HG02798 (cell line): Measurements from ENCODE around the gene SEMA3F.
"Not testable (repeated sequence)": the region's sequence is repeated elsewhere in the genome, so short reads cannot be mapped to it uniquely, and the experiment has no call there.

Experiments
- ATAC-seq: cut with Tn5 transposase; IDR thresholded peaks from one replicate; pipeline ENCODE4 v1.9.1; 2021; ENCODE audit warnings: mild to moderate bottlenecking; ENCODE audit not compliant: unreplicated experiment, poor library complexity

Gene SEMA3F

DNA sequence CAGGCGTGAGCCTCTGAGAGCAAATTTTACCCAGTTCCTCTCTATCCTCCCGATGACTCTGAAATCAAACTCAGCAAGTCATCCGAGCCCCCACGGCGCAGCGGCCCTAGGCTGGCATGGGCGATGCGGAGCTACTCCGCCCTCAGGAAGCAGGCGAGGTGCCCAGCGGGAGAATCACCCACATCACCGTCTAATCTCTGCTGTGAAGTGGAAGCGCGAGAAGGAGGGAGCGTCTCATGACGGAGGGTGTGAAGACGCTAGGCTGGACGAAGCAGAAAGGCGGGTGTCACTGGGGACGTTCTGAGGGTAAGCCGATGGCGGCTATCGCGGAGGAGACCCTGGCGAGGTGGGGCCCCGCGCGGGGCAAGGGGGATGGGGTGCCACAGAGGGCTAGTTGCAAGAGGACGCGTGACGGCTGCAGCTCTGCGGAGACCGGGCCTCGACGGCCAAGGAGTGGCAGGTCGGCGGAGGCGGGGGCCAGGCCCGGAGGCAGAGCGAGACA is 71.8 kb downstream of the SEMA3F start:
- ATAC-seq, result no peak

DNA sequence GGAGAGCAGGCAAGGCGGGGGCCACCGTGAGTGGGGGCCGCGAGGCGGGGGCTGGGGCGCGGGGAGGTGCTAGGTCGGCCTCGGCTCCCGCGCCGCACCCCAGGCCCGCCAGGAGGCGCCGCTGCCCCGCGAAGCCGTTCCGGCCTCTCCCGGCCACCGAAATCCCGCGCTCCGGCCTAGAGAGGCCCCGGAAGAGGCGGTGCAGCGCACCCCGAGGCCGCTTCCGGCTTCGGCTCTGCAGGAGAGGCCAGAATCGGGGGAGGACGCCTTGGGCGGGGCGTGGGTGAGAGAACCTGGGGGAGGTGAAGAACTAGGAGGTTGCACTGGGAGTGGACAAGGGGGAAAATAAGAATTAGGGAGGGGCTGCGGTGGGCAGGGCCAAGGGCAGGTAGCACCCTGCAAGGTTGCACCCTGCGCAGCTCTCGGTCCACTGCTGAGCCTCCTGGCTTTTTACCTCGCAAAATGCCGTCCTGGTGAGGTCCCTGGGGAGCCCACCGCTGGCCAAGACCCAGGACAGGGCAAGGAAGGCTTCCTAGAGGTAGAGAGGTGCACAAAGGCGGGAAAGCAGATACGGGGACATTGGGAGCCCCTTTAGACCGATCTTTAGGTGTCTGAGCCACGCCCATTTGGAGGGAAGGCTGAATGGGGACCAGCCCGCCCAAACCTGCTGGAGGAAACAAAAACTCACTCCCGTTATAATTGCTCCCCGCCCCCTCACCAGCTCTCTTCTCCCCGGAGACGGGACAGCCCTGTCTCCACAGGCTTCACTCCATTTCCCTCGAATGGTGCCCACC is 72.5 kb downstream of the SEMA3F start:
- peak; percentile 92 for ATAC-seq

DNA sequence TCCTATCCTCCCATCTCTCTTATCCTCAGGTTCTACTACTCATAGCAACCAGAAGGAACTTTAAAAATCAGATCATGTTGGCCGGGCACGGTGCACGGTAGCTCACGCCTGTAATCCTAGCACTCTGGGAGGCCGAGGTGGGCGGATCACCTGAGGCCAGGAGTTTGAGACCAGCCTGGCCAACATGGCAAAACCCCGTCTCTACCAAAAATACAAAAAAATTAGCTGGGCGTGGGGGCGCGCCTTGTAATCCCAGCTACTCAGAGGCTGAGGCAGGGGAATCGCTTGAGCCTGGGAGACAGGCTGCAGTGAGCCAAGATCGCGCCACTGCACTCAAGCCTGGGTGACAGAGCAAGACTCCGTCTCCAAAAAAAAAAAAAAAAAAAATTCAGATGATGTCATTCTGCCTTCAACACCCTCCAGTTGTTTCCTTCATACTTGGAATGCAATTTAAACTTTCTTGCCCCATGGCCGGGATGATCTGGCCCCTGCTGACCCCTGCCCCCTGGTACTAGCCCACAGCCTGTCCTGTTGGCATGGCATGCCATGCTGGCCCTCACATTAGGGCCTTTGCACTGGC is 73.2 kb downstream of the SEMA3F start:
- ATAC-seq, result not testable (repeated sequence)

DNA sequence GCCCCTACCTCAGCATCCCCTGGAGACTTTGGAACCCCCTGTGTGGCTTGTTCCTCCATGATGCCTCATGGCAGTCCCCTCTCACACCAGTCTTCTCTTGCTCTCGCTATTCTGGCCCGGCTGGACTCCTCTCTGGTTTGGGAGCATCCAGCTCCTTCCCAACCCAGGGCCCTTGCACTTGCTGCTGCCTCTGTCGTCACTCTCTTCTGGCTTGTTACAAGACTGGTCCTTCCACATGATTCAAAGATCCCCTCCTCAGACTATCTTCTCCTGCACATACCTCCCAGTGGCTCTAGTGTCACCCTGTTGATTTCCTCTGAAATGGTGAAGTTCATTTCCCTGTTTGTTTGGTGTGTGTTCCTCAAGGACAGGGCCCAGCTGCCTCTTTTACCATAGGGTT is 74.4 kb downstream of the SEMA3F start:
- no peak for ATAC-seq

DNA sequence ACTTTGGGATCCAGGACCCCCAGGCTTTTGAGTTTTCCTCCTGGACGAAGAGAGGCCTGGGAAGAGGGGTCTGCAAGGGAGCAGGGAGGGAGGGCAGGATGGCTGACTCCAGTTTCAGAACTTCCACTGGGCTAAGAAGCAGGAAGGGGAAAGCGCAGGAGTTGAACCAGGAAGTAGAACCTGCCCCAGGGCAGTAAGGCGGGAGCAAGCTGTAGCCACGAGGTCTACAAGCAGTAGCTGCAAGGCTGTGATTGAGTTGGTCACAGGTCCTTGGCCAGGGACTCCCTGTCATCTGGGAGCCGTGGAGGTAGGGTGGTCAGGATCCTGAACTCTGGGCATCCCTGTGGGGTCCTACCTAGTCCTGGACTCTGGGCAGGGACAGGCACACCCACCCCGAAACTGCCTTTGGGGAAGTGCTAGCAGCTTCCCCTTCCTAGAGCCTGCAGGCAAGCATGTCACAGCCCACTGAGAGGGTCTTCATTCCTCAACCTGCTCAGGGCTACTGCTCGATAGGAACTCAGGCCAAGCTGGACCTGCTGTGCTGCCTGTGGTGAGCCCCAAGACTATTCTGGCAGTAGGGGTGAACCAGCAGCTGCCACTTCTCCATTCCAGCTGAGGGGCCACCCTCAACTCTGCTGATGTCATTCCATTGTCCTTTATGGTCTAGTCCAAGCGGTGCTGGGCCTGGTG is 75.1 kb downstream of the SEMA3F start:
- no peak for ATAC-seq

DNA sequence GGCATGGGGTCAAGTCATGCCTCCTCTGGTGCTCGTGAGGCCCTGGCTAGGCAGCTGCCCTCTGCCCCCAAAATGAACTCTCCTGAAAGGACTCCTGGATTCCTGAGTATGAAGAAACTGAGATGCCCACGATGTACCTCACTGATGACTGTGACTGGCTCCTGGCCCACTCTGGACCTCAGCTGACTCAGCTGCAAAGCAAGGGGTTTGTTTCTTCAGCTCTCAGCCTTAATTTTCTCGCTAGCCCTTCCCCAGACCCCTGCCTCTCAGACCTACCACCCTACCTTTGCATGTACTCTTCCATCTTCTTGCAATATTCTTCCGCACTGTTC is 75.6 kb downstream of the SEMA3F start:
- ATAC-seq, result no peak

DNA sequence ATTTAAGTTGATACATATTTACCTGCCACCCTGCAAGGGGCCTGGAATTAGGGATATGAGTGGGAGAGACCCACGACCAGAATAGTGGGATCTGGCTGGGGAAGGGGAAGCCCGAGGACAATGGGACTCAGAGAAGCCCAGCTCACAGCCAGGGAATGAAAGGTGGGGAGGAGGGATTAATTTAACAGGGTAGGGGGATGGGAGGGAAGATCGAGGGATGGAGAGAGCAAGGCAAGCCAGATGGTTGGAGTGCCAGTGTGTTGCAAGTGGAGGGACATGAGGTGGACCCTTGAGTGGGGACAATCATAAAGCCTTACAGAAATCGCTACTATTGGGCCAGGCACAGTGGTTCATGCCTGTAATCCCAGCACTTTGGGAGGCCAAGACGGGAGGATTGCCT is 76.5 kb downstream of the SEMA3F start:
- no peak for ATAC-seq

DNA sequence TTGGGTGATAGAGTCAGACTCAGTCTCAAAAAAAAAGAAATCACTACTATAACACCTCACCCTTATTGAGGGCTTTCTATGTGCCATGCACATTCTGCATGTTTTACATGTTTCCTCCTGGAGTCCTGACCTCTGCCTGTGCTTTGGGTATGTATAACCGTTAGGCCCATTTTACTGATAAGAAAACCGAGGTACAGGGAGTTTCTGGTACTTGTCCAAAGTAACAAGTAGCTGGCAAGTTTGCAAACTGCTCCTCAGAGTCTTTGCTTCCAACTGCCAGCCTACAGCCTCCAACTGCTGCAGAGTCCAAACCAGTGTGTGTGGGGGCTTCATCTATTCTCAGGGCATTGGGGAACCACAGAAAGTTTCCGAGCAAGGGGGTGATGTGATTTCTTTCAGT is 77.2 kb downstream of the SEMA3F start:
- ATAC-seq, result no peak

DNA sequence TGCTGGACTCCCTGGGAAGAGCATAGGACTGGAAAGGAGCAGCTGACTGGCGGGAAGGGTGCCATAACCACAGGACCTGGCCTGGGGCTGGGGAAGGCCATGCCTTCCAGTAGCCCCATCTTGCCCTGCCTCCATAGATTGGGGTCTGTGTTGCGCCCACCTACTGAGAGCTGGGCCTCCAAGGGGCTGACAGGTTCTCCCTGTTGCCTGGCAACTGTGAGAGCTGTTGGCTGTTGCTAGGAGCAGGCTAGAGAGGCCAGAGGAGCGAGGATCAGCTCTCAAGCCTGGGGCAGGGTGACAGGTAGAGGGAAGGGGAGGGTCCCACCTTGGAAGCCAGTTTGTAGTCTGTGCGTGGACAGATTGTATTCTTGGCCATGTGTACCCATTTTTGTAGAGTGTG is 78.1 kb downstream of the SEMA3F start:
- no peak for ATAC-seq

DNA sequence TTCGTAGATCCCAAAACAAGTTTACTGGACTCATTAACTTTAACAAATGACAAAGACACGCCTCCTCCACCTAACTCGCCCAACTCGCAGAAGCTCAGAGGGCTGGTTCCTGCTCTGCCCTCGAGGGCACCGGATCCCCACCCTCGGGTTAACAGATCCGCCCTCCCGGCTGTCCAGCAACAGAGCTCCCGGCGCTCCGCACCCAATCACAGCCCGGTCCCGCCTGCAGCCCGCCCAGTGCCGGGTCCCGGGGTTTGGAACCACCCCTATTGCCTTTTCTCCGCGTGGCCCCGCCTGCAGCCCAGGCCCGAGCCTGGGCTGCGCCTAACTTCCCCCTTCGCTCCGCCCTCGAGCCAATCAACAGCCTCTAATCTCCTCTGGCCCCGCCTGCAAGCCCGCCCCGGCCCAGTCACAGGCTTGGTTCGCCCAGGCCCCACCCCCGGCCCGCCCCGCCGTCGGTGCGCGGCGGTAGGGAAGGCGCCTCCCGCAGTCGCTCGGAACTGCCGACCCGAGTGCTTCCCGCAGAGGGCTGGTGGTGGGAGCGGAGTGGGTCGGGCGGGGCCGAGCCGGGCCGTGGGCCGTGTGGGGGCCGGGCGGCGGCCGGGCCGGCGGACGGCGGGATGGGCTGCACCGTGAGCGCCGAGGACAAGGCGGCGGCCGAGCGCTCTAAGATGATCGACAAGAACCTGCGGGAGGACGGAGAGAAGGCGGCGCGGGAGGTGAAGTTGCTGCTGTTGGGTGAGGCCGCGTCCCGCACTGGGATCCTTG is 80.8 kb downstream of the SEMA3F start, which contains the start of gene GNAI2:
Gene GNAI2 (plus strand): TSS at position 489 of the 768 bp plus-strand sequence. CDS start 132 bp downstream, at position 621.
- ATAC-seq, result peak; percentile 94

DNA sequence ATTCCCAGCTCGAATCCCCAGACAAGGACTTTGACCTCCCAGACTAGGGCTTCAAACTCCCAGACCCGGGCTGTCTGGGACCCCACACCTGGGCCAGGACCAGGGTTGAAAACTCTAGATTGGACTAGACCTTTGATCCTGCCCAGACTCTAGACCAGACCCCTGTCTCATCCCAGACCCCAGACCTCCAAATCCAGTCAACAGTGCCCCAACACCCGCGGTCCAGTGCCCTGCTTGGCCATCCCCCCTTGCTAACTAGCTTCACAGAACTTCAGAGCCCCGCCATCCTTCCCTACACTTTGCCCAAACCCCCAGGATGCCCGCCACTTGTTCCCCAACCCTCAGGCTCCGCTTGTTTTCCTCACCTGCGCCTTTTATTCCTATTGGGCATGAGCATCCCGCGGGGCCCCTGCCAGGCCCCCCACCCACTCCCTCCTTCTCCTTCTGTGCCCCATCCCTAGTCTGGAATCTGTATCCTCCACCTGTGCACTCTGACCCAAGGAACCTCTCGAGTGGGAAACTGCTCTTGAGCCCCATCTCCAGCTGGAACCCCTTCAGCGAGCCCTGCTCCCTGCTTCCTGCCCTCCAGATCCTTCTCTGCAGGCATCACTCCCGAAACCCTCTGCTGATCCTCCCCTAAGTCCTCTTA is 81.5 kb downstream of the SEMA3F start:
- ATAC-seq, result no peak

DNA sequence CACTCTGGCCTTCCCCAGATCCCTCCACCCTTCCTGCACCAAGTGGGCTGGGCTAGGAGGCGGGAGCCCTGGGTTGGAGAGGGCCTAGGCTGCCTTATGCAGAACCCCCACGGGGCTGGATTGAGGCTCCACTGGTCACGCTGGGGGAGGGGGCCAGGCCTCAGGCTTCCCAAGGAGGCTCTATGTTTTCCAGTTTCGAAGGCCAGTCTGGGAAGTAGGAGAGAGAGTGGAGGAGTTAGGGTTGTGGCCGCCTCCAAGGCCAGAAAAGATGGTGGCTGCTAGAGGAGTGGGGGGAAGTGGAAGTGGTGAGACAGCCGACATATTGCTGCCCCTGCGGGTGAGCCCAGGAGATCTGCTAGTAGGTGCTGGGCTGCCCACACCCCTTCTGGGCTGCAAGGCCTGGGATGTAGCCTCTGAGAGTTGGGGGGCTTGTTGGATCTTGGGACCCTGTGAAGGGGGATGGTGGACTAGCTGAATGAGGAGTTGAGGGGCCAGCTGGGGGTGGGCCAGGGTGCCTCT is 82.1 kb downstream of the SEMA3F start:
- no peak for ATAC-seq

DNA sequence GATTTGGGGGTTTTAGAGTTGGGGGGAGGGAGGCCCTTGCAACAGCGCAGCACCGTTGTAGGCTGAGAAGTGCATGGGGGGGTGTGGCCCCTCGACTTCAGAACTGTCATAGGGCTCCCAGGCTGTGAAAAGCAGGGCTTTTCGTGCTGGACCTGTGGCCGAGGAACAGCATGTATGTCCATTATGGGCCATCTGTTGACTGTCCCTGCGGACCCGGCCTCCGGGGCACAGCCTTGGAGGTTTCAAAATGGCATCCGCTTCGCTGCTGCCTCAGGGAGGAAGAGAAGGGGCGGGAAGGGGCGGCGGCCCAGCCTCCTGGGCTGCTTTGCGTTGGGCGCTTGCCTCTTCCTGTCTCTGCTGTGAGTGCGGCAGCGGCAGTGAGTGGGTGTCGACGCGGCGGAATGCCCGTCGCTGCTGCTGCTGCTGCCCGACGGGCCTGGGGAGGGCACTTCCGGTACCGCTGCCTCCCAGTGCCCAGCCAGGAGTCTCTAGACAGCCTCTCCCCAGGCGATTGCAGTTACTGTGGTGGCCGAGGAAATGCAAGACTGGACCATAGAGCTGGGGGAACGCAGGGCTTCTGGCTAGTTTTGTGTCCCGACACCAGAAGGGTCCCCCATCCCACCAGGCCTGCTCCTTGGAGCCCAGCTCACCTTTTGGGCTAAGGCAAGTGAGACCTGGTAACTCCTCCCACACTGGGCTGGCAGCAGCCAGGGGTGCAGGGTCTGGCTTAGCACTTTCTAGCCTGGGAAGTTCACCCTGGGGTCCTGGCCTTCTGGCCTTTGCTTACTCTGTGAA is 82.8 kb downstream of the SEMA3F start:
- peak; percentile 38 for ATAC-seq

DNA sequence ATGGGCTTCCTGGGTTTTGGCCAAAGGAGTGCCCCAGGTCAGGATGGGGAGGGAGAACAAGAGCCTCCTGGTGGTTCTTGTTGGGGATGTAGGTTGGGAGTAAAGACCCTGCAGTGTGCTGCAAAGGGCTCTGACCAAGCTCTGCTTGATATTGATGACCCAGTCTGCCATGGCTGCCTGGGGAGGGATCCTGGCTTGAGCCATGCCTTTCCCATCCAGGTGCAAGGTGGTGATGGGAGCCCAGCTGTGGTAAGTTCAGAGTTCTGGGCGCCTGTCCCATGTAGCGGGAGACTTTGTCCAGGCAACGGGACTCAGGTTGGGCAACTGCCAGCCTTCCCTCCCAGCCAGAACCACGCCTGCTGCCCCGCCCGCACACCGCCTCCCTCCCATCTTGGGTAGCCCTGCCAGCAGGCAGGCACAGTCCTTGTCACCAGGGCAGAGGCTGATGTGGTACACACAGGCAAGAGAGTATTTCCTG is 83.5 kb downstream of the SEMA3F start:
- ATAC-seq, result no peak
